Breast epithelium (tissue), 3 donors: ENCODE results near the gene SCARB2.

Experiments used
- POLR2A ChIP-seq: fragments of 450-650 bp; IDR thresholded peaks from one replicate; pipeline ENCODE4 v1.6.1; 2016; ENCODE audit warnings: antibody characterized with exemption, mild to moderate bottlenecking, moderate library complexity
- TF ChIP-seq, protein P1 (sequence below), 3 donors: fragments of 450-650 bp; IDR thresholded peaks; one replicate each; pipeline ENCODE4 v1.5.1; 2016 to 2017; ENCODE audit warnings: antibody characterized with exemption in 3 of 3, mild to moderate bottlenecking in 3 of 3, moderate library complexity in 3 of 3

DNA sequence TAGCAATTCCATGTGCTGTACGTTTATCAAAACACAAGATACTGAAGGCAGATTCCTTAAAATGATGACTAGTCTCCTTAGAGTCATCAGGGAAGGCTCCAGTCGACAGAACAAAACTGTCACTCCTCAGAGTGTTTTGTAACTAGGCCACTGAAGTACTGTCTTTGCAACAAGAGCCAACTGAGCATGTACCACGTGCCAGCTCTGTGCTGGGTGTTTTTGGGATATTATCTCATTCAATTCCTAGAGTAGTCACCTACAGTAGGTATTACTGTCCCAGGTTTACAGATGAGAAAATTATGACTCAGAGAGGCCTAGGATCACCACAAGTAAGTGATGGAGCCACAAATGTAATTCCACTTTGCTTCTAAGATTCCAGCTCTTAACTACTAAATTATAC, 47.1 kb downstream of the SCARB2 start:
- TF ChIP-seq, protein P1, sequence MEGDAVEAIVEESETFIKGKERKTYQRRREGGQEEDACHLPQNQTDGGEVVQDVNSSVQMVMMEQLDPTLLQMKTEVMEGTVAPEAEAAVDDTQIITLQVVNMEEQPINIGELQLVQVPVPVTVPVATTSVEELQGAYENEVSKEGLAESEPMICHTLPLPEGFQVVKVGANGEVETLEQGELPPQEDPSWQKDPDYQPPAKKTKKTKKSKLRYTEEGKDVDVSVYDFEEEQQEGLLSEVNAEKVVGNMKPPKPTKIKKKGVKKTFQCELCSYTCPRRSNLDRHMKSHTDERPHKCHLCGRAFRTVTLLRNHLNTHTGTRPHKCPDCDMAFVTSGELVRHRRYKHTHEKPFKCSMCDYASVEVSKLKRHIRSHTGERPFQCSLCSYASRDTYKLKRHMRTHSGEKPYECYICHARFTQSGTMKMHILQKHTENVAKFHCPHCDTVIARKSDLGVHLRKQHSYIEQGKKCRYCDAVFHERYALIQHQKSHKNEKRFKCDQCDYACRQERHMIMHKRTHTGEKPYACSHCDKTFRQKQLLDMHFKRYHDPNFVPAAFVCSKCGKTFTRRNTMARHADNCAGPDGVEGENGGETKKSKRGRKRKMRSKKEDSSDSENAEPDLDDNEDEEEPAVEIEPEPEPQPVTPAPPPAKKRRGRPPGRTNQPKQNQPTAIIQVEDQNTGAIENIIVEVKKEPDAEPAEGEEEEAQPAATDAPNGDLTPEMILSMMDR (IDR thresholded peaks at IDR 0.05) = no peak
- no peak for TF ChIP-seq POLR2A
